Right lung (tissue), 5 donors: Measurements from ENCODE around the gene ZNF804A. TPM values are rescaled to one million over a fixed set of nuclear protein-coding genes. Genes with fewer than 3 reads are reported as not detected.

Source experiments
- DNase-seq, 2 donors: peaks; one replicate each; pipeline ENCODE4 v3.0.0-alpha.2; 2013
- polyA plus RNA-seq, 5 donors: library from polyadenylated mRNA; unstranded; fragments of 120-200 nt; gene quantifications; one replicate each; pipeline versions ENCODE4 v1.2.1 to v1.2.3, GENCODE V29; 2013; ENCODE audit warnings: inconsistent platforms in 1 of 5, low replicate concordance in 1 of 5; ENCODE audit not compliant: insufficient read length in 5 of 5, insufficient read depth in 1 of 5

The ZNF804A gene
- polyA plus RNA-seq, 5 donors, result 0.05 to 0.07 (median 0.05) TPM; not detected in 1

GRCh38 chr2:184938221-184938985 lies 340.1 kb downstream of the ZNF804A start:
- DNase-seq, result no peak

GRCh38 chr2:184945326-184945725 lies 347.0 kb downstream of the ZNF804A start:
- no peak for DNase-seq

DNA sequence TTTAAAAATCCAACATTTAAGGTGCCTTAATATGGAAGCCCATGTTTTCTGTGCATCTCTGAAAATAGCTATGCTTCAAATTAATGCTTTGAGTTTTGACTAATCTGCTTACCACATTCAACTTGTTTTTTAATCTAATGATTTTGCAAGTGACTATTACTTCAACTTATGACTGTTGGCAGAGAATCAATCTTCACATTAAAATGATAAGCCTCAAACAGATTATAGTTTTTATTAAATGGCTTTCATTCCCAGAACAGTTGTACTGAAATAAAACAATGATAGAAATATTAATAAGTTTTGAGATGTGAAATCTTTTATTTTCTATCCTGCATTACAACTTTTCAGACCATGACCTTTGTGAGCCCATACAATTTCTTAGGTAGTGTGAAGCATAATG lies 347.5 kb downstream of the ZNF804A start:
- no peak for DNase-seq

GRCh38 chr2:184956856-184957255 lies 358.5 kb downstream of the ZNF804A start:
- DNase-seq, result no peak

DNA sequence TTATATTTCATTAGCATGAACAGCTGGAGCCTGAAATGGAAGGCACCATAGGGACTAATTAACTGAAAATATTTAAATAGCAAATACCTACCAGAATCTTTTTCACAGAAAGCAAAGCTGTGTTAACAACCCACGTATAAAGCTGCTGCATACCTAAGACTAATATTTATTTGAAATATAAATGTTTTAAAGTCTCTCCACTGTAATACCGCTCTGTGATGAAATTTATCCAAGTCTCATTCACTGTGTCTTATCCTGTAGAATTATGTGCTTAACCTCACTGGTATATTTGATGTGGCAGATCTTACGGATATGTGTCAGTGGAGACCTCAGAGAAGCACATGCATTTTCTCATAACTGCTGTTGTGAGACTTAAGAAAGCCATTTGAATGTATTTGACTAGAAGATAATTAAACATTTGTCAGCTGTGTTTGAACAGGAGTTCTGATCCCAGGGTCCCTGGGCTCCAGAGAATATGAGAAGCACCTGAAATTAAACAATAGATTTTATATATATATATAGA lies 373.3 kb downstream of the ZNF804A start:
- DNase-seq, result no peak
